GM12873 (cell line): ENCODE data around the gene C19orf85.

ENCODE experiments used
- TF ChIP-seq, protein P1 (sequence below): IDR thresholded peaks from 2 replicates; pipeline ENCODE4 v1.5.1; 2012; ENCODE audit warnings: low read depth, mild to moderate bottlenecking, moderate library complexity, low read length, control low read depth; ENCODE audit not compliant: insufficient read depth; ENCODE audit errors: missing control alignments

C19orf85 gene

DNA sequence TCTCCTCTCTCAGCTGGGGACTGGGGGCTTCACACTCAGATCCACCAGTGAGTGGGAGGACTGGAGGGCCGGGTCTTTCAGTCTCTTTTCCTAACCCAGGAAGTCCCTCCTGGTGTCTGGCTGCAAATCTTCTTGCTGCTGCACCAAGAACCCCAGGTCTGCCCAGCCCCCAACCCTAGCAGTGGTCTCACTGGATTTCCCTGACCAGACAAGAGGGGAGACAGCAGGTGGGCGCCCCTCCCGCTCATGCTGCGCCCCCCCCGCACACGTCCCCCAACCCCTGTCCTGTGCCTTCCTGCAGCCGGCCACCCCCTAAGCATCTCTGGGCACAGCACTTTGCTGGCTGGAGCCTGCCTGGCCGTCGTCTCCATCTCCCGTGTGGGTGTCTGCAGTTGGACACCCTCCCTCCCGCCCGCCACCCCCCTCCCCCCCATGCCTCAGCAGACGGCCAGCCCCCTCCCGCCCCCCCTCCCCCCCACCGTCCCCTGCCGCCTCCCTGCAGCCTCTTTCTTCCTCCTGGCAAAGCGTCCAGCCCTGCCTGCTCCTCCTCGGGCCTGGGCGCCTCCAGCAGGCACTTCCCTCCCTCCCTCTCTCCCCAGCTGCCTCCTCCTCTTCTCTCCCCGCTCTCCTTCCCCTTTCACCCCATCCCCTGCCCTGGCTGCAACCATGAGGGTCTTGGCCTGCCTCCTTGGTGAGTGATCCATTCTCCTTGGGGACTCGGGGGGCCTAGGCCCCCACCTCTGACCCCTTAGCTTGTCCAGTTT, 23.6 kb upstream of the C19orf85 start, which contains the start of gene SSC5D:
Gene SSC5D (plus strand): TSS at position 513 of the 764 bp plus-strand sequence. CDS start 154 bp downstream, at position 667.
- TF ChIP-seq, protein P1, sequence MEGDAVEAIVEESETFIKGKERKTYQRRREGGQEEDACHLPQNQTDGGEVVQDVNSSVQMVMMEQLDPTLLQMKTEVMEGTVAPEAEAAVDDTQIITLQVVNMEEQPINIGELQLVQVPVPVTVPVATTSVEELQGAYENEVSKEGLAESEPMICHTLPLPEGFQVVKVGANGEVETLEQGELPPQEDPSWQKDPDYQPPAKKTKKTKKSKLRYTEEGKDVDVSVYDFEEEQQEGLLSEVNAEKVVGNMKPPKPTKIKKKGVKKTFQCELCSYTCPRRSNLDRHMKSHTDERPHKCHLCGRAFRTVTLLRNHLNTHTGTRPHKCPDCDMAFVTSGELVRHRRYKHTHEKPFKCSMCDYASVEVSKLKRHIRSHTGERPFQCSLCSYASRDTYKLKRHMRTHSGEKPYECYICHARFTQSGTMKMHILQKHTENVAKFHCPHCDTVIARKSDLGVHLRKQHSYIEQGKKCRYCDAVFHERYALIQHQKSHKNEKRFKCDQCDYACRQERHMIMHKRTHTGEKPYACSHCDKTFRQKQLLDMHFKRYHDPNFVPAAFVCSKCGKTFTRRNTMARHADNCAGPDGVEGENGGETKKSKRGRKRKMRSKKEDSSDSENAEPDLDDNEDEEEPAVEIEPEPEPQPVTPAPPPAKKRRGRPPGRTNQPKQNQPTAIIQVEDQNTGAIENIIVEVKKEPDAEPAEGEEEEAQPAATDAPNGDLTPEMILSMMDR = no peak

DNA sequence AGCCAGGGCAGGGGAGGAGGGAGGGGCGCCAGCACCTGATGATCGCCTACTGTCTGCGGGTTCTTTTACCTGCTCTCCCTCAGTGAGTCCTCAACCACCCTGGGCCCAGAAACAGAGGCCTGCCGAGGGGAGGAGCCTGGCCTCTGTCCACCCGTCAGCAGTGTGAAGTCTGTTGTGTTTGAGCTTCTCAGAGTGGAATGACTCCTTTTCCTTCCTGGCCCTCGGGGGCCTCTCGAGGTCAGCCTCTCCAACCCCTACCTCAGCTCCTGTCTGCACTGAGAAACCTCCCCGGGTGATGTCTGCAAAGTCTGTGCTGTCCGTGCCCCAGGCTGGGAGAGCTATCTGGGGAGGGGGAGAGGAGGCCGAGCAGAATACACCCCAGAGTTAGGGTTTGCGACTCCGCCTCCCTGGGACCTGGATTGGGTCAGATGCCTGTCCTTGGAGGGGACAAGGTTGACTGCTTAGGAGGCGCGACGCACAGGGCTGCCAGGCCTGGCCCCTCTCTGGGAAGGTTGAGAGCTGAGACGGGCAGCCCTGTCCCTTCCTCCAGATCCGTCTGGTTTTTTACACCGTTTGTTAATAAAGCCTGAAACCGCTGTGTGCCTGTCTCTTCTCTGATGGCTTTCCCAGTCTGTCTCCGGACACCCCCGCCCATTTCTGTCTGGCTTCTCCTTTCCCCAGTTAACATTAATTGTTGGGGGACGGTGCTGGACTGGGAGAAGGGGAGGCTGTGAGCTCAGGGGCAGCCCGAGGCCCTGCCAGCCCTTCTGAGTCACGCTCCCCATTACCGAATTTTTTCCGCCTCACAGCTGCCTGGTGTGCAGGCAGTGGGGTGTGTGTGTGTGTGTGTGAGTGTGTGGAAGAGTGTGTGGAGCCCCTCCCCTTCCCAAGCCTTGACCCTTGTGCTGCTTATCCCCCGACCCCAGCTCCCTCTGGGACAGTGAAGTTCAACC, 22.7 kb upstream of the C19orf85 start:
- TF ChIP-seq, protein P1 = no peak

DNA sequence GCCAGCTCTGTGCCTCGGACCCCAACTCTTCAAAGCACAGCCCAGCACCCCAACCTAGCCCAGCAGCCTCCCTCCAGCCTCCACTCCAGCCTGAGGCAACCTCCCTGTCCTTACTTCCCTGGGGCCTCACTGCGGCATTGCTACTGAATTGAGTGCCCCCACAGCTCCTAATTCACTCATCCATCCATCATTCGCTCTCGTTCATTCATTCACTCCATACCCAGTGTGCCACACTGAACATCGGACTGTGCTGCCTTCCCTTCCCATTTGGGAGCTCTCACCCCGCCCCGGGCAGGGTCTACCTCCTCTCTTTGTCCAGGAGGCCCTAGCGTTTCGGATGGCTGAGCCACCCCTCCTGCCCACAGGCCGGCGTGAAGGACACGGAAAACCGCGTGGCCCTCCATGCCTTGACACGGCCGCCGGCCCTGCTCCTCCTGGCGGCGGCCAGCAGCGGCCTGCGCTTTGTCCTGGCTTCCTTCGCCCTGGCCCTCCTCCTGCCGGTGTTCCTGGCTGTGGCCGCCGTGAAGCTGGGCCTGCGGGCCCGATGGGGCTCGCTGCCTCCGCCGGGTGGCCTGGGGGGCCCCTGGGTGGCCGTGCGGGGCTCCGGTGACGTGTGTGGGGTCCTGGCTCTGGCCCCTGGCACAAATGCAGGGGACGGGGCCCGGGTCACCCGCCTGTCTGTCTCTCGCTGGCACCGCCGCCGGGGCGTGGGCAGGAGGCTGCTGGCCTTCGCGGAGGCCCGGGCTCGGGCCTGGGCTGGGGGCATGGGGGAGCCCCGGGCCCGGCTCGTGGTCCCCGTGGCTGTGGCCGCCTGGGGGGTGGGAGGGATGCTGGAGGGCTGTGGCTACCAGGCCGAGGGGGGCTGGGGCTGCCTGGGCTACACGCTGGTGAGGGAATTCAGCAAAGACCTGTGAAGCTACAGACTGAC, 21.8 kb upstream of the C19orf85 start:
- TF ChIP-seq, protein P1 = no peak

DNA sequence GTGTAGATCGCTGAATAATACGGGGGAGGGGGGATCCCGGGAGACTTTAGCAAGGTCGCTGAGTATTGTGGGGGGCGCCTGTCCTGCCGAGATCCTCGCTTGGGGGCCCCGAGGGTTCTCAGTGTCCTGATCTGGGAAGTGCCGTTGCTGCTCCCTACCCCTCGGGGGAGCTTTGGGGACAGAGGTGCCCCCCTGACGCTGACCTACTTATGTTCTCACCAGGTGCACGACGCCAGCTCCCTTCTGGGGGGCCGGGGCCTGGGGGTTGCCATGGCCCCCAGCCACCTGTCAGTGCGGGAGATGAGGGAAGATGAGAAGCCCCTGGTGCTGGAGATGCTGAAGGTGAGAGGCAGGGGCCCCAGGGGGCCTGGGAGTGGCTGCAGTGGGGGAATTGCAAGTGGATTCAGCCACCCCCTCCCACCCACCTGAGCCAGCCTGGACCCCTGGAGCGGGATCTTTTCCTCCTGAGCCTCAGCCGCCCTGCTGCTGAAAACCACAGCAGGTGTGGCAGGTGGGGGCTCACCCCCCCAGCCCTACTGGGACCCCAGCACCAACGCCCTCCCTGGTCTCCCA, 21.0 kb upstream of the C19orf85 start:
- TF ChIP-seq, protein P1 = no peak

DNA sequence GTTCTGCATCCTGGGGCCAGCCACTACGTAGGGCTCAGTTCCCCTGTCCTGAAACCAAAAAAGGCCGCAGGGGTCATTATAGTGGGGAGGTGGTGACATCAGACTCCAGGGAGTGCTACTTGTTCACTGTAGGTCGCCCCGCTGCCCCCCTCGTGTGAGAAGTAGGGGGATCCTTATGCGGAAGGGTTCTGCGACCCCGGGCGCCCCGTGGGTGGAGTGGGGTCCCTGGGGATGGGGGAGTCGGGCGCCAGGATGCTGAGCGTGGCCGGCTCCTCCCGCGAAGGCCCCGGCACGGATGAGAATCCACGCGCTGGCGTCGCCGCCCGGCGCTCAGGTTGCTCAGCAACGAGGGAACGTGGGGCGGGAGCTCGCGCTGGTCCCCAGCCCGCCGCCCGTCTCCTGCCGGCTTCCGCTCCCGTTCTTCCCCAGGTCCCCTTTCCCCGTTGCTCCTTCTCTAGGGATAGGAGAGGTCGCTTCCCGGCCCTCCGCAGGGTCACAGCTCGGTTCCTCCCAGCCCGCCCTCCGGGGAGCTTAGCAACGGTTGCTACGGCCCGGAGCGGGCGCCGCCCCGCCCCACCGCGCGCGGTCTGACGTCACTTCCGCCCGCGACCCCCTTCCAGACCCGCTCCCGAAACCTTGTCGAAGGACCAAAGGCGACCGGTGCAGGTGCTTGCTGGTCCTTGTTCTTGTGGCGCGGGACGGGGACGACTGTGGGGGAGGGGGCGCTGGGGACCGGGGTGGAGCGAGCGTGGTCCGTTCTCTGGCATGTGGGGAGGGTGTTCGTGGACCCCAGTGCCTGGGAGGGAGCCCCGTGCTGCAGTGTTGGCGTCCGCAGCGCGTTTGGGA, 20.3 kb upstream of the C19orf85 start, which contains the start of gene NAT14:
Gene NAT14 (plus strand): TSS at position 596 of the 846 bp plus-strand sequence. CDS start 521 bp downstream, outside the sequence.
- TF ChIP-seq, protein P1 = no peak
